Activated effector memory CD4-positive, alpha-beta T cell treated with Interleukin-2 at 50 U/mL for 16 hours (primary cell): ENCODE measurements around the gene SLC35G6.
A peak's percentile ranks its signal among the peaks of the same experiment; 100 is the strongest.
"Not testable (repeated sequence)": the region's sequence is repeated elsewhere in the genome, so short reads cannot be mapped to it uniquely, and the experiment has no call there.

Source experiments
- DNase-seq: peaks from one replicate; pipeline ENCODE4 v3.0.0-alpha.2; 2020

SLC35G6 gene

DNA sequence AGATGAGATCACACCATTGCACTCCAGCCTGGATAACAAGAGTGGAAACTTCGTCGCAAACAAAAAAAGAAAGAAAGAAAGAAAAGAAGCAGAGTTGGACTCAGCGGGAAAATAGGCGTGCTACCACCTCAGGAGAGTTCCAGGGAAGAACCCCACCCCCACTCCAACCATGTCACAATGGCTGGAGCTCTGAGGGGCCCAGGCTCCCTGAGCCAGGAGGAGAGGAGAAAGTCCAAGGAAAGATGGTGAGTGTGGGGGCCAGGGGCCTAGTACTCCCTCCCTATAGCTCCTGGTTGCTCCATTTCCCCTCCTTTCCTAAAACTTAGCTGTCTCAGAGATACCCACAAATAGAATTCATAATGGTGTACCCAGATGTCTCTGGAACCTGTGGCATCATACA lies at the start of gene SLC35G6:
SLC35G6 (plus strand) TSS at position 172 of the 400 bp plus-strand sequence; CDS start at position 243, 71 bp downstream.
- DNase-seq = not testable (repeated sequence)

GRCh38 chr17:7432296-7432695 lies 49.0 kb upstream of the SLC35G6 start:
- DNase-seq = no peak

GRCh38 chr17:7435676-7436555 lies 45.3 kb upstream of the SLC35G6 start:
- peak; percentile 59 for DNase-seq

GRCh38 chr17:7436556-7437368 lies 44.5 kb upstream of the SLC35G6 start:
- peak; percentile 73 for DNase-seq

- DNase-seq = no peak
Measured at GRCh38 chr17:7437369-7437863, 43.8 kb upstream of the SLC35G6 start.

DNA sequence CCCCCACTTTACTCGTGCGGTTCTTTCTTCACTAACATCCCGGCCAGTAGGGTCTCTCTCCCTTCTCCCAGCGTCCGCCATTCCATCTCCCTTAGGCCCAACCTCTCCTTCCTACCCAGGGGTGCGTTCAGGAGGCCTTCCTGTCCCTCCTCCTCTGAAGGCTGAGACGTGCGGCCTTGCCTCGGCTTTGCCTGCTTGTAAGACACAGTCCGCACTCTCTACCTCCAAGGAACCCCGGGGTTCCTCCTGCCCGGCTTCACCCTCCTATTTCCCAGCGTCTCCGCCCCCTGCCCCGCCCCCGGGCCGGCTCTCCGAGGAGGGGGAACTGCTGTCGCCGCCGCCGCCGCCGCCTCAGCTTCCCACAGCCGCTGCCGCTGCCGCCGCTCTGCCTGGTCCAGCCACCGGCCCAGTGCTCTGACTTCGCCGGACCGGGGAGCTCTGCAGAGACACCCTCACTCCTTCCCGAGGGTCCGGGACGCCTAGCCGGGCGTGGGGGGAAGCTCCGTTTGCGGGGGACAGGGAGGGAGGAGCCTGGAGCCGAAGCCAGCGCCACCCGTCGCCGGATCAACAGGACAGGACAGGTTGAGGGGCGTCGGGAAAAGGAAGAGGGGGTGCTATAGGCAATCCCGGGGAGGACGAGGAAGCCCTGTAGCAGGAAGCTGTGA lies 43.2 kb upstream of the SLC35G6 start:
- DNase-seq = peak; percentile 23

DNA sequence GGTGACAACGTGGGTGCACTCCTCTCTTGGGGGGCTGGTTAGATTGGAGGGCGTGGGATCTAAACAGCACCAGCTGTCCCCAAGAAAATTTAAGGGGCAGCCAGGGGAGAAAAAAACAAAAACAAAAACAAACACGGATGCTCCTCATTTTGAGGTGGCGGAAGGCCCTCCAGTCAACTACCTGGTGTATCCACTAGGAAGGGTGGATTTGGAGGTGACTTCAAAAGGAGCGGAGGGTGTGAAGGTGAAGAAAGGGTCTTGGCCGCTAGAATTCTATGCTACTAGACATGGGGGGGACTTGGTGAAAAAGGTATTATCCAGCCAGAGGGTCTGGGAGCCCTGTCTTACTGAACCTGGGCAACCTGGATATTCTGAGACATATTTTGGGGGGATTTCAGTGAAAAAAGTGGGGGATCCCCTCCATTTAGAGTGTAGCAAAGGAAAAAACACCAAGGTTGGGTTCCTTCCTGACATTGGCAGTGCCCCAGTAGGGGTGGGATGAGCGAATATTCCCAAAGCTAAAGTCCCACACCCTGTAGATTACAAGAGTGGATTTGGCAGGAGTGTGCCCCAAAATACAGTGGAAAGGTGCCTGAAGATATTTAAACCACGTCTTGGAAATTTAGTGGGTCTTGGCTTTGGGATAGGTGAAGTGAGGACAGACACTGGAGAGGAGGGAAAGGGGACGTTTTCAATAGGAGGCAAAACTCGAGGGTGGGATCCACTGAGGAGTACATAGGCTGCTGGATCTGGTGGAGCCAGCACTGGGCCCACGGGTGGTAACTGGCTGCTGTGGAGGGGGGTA lies 42.4 kb upstream of the SLC35G6 start:
- DNase-seq = no peak

DNA sequence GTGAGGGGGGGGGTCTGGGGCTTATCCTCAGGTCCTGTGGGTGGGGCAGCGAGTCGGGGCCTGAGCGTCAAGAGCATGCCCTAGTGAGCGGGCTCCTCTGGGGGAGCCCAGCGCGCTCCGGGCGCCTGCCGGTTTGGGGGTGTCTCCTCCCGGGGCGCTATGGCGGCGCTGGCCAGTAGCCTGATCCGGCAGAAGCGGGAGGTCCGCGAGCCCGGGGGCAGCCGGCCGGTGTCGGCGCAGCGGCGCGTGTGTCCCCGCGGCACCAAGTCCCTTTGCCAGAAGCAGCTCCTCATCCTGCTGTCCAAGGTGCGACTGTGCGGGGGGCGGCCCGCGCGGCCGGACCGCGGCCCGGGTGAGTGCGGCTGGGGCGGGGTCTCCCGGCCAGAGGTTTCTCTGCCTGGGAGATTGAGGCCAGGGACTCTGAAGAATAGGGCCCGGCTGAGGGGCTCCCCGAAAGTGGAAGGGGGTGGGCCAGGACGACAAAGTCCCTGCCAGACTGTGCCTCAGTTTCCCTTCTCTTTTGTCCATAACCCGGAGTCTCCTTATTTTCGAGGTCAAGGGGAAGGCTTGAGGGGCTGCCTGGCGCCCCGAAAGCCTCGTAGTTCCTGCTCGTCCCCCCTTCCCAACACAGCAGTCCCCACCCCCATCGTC lies 41.7 kb upstream of the SLC35G6 start, which contains the start of gene FGF11:
FGF11 (plus strand) TSS at position 51 of the 651 bp plus-strand sequence; CDS start at position 160, 109 bp downstream.
- no peak for DNase-seq

- no peak for DNase-seq
Measured at GRCh38 chr17:7440113-7440833, 41.0 kb upstream of the SLC35G6 start.

DNA sequence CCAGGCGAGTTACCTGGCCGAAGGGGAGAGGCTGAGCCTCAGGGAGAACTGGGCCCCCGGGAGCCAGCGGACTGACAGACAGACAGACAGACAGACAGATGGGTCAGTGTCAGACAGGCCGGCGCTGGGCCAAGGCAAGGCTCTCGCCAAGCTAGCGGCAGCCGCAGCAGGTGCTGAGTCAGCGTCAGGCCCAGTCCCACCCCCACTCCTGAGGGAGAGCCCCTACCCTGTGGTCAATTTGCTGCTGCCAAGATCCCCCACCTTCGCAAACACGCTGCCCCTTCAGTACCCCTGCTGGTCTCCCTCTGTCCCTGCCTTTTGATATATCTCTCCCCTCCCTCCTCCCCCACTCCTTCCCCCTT lies 40.4 kb upstream of the SLC35G6 start:
- DNase-seq = no peak

DNA sequence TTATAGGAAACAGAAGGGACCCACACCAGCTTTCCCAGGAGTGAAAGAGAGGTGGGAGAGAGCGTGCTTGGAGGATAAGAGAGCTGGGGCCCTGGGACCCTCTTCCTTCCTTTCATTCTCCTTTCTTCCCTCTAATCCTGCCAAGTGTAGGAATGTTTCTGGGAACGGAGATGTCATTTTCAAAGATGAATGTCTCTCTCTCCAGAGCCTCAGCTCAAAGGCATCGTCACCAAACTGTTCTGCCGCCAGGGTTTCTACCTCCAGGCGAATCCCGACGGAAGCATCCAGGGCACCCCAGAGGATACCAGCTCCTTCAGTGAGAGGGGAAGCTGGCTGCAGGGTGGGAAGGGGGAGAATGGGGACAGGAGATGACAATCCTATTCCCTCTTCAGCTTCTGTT lies 40.0 kb upstream of the SLC35G6 start:
- DNase-seq = no peak

- no peak for DNase-seq
Measured at GRCh38 chr17:7442142-7442541, 39.1 kb upstream of the SLC35G6 start.

DNA sequence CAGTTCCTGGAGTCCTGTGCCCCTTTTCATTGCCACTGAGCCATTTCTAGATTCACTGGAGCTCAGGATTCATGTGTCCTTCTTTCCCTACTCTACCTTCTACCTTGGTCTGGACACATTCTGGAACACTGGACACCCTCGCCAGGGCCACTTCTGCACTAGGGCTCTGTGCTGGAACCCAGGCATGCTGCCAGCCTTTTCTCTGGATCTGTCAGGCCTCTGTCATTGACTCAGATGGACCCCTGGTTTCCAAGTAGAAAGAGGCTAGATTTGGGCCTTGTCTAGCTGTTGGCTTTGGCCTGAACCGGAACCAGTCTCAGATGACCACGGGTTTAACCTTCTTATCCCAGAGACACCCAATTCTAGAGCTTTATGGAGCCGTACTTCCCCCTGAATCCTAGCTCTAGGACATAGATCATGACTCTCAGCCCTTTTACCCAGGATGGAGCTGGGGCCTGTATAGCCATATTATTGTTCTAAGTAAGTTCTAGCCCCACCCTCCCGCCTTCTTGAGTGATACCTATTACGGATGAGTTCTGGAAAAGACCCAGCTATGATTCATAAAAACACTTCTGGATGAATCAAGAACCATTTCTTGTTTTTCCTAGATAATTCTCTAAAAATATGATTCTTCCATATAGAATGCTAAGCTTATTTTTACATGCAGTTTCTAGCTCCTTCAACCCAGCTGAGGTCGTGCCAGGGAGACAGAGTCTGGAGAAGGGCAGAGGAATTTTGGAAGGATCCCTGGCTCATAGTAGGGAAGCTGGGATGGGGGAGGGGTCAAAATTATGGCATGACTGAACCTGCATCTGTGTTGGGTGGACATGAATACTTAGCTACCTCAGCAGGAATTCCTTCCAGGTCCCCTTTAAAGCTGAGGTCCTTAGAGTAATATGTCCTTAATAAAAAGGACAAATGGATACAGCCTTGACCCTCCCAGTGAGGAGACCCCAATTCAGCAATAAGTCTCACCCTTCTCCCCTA lies 37.5 kb upstream of the SLC35G6 start:
- no peak for DNase-seq

DNA sequence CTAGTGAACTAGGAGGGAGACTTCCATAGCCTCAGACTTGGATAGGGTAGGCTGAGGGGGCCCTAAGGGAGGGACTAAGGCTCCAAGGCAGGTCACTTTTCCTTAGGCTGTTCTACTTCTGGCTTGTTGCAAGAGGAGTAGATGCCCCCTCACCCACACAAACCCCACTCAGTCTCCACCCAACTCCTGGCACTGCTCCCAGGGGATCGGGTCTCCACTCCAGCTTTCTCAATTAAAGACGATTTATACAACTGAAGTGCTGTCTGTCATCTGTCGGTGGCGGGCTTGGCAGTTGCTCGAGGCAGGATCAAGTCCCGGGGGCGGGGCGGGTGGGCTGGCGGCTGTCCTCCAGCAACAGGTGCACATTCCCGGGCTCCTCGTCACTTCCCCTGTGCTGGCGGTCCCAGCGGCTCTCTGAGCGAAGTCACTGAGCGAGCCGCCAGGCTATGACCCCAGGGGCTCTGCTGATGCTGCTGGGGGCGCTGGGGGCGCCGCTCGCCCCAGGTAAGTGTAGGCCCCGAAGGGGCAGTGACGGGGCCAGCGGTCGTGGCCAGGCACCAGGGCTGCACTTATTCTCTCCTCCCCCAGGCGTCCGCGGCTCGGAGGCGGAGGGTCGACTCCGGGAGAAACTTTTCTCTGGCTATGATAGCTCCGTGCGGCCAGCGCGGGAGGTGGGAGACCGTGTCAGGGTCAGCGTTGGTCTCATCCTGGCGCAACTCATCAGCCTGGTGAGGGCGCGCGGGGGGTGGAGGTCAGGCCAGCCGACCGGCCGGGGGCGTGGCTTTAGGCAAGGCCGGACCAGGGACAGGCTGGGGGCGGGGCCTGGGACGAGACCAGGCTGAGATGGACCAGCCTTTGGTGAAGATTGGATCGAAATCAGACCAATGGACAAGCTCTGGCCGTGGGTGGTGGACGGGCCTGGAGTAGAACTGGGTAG lies 36.3 kb upstream of the SLC35G6 start, which contains the start of gene CHRNB1:
CHRNB1 (plus strand) TSS at position 380 of the 937 bp plus-strand sequence; CDS start at position 447, 67 bp downstream.
- no peak for DNase-seq

GRCh38 chr17:7445619-7445968 lies 35.7 kb upstream of the SLC35G6 start:
- DNase-seq = peak; percentile 19

GRCh38 chr17:7448461-7448860 lies 32.8 kb upstream of the SLC35G6 start:
- no peak for DNase-seq

DNA sequence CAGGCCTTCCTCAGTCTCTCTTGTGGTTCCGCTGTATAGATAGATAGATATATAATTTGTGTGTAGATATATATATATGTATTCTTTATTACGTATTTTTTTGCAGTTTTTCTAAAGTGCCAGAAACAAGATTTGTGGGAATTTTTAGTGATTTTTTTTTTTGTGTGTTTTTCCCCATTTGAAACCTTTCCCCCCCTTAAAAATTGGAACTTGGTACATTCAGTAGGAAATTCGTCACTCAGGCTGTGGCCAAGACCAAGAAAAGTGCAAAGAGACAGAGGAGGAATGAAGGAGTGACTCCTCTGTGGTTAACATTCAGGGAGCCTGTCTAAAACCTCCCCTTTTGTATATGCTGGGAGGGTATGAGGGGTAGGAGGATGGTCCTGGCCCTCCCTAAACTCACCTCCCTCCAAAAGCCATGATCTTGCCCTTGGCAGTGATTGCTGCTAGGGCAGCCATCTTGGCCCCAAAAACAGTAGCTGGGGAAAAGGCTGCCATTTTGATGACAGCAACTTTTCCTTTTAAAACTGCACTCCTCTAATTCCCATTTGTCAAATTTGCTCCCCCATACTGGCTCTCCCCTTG lies 21.2 kb upstream of the SLC35G6 start:
- no peak for DNase-seq
